Stimulated activated CD4-positive, alpha-beta T cell treated with anti-CD3 and anti-CD28 coated beads, Interleukin-12 subunit alpha, Interleukin-12 subunit beta, amount 100 ng/mL, for 4 hours (primary cell): ENCODE measurements around the gene CHRNG.

Experiments used
- DNase-seq: peaks from one replicate; pipeline ENCODE4 v3.0.0-alpha.2; 2020

CHRNG gene

DNA sequence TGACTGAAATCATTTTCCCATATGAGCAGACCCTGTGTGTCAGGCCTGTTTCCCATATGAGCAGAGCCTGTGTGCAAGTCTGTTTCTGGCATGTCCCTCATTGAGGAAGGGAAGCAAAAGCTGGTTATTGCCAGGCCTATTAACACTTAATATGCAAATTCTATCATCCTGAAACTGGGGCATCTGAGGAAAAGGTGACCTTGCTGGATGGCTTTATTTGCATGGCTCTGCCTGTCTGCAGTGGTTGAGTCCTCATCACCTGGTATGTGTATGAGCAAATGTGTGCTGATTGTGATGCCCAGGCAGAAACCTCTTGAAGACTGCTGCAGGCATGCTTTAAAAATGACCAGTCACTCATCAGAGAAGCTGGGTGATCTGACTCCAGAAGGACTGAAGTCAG is 42.2 kb downstream of the CHRNG start:
- no peak for DNase-seq

DNA sequence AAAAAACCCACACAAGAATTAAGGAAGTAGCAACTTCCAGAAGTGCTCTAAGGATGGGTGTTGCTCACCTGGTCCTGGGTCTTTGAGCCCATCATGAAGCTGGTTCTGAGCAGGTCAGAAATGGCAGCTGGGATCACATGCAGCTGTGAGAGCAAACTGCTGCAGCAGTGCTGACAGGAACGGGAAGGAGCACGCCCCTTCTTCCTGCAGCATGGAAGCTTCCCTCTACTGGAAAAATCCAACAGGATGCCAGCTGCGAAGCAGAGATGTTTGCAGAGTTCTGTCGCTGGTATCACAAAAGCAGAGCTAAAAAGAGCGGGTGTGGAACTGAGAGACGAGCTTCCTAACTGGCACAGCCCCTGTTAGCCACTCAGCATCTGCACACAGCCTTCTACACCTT is 44.7 kb downstream of the CHRNG start:
- DNase-seq: no peak

DNA sequence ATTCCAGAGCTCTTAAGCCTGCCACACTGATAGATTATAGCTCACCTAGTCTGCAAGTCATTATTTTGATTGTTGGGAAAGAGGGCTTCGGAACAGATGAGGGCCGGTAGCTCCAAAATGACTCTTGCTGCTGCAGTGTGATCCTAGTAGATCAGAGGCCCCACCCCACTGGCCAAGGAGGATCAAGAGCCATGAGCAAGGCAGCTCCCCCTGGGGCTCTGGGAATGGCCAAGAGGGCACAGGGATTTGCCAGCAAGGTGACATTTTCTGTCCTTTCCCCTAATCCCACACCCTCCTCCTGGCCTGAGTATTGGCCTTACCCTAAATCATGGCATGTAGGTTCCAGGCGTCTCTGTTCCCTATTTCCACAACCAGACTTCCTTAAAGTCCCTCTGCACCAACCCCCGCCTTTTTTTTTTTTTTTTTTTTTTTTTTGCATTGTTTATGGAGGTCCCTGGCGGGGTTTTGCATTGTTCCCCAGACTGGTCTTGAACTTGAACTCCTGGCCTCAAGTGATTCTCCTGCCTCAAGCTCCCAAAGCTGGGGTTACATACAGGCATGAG is 47.5 kb downstream of the CHRNG start:
- no peak for DNase-seq

DNA sequence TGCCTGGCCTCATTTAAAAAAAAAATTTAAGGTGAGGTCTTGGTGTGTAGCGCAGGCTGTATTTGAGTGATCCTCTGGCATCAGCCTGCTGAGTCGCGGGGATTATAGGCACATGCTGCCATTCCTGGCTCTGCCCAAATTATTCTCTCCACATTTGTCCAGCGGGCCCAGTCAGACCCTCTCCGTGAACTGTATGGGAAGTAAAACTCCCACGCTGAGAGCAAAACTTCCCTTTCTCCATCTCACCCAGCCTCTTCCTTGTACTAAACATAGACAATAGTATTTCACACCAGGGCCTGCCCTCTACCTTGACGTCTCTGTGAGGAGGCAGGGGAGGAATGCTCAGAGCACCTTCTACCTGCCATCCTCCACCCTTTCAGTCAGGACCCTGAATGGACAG is 48.0 kb downstream of the CHRNG start:
- DNase-seq: no peak

DNA sequence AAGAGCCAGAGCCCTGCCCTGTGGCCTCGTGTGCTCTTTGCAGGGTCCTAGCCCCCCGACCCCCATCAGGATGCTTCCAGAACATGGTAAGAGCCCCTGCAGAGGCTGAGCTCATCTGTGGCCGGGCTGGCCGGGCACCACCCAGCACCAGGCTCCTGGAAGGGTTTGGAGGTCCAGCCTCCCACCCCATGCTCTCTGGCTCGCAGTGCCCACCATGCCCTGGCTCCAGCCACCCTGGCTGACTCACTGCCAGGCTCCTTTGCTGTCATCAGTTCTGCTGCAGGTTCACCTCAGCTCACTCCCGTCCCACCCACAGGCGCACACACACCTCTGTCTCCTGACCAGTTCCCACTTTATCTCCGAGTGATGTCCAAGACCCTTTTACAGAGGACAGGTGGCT is 48.5 kb downstream of the CHRNG start:
- no peak for DNase-seq

DNA sequence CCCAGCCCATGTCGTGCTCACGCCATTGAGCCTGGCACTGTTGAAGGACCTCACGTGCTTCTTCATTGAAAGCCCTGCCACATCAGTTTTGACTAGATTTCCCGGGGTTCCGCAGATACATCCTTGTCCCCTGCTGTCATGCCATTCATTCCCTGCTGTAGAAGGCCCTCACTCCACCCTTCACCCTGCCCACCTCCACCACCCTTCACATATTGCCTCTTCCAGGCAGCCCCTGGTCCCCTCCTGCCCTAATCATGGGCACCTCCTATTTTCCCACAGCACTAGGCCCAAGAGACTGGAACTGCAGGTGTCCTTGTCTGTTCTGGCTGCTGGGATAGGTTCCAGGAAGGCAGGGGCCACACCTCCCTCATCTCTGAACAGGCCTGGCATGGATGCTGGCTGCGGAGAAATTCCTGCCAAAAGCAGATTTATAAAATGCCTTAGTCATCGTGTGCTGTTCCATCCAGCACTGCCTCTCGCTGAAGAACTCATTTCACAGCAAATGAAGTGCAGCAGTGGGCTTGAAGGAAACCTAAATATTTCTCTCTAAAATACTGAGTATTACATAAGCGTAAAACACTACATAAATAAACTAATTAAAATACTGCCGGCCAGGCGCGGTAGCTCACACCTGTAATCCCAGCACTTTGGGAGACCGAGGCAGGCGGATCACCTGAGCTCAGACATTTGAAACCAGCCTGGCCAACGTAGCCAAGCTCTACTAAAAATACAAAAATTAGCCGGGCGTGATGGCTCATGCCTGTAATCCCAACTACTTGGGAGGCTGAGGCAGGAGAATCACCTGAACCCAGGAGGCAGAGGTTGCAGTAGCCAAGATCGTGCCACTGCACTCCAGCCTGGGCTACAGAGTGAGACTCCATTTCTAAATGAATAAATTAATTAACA is 49.4 kb downstream of the CHRNG start:
- DNase-seq: no peak

DNA sequence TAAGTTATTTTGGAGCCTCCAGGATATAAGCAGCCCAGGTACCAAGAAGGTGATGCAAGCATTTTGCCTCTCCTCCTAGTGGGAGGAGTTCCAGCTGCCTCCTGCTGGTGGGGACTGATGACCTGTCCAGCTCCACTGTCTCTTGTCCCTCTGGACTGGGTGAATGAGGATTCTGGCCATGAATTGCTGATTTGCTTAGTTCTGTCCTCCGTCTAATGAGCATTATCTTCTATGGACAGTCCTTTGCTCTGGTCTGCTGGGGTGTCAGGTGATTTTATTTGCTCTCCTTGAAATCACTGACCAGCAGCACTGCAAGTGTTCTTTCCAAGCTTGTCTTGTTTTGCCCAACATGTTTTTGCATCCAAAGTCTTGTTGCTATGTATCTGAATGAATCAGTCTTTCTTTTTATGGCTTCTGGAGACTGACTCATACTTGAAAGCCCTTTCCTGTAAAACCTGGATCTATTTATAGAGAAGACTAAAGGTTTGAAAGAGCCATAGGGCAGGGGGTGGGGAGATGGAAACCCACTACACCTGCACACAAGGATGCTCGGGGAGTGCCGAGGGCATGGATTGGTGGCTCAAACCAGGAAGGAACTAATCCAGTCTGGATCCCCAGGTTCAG is 53.4 kb downstream of the CHRNG start:
- no peak for DNase-seq

DNA sequence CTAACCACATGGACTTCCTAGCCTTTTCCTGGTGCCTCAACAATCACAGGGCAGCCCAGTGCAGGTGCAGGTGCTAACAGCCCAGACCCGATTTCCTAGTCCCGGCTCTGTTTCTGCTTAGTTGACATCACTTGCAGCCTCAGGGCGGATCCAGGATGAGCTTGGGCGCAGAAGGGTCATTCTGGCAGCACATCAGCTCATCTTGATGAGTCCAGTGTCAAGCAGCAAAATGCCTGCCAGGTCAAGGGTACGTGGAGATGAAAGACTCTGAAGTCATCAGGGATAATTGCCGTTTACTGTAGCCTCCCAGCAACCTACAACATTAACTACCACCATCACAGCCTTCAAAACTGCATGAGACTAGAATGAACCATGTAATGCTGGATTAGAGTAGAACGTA is 54.5 kb downstream of the CHRNG start:
- no peak for DNase-seq
